IPS DF 6.9 (cell line): ENCODE measurements around the gene BLM.

Experiments
- DNase-seq: peaks from one replicate; pipeline ENCODE4 v3.0.0-alpha.2; 2013; ENCODE audit warnings: low read depth, low spot score
- H3K27ac ChIP-seq: one replicate; pipeline ENCODE4 v1.5.1; 2013; ENCODE audit warnings: low read length, control low read depth
- H3K27me3 ChIP-seq: 2 replicates; pipeline ENCODE4 v1.6.1; 2013; ENCODE audit warnings: mild to moderate bottlenecking, low read length; ENCODE audit not compliant: control insufficient read depth, insufficient read depth
- H3K36me3 ChIP-seq: 2 replicates; pipeline ENCODE4 v1.6.1; 2013; ENCODE audit warnings: low read length; ENCODE audit not compliant: control insufficient read depth, insufficient read depth
- H3K4me1 ChIP-seq: 2 replicates; pipeline ENCODE4 v1.6.1; 2013; ENCODE audit warnings: low read length; ENCODE audit not compliant: control insufficient read depth, insufficient read depth
- H3K4me3 ChIP-seq: 2 replicates; pipeline ENCODE4 v1.5.1; 2013; ENCODE audit warnings: mild to moderate bottlenecking, low read length
- H3K9me3 ChIP-seq: 2 replicates; pipeline ENCODE4 v1.6.1; 2013; ENCODE audit warnings: low read length, inconsistent platforms; ENCODE audit not compliant: control insufficient read depth, insufficient read depth
- WGBS: extraction: QIAGEN DNeasy Blood & Tissue Kit; methylation state at CpG from one replicate; pipeline ENCODE4 v1.1.7; 2013; ENCODE audit warnings: mixed read lengths, missing lambda C conversion rate; ENCODE audit not compliant: insufficient read length, insufficient coverage; 5-methylcytosine and 5-hydroxymethylcytosine counted together

The BLM gene

DNA sequence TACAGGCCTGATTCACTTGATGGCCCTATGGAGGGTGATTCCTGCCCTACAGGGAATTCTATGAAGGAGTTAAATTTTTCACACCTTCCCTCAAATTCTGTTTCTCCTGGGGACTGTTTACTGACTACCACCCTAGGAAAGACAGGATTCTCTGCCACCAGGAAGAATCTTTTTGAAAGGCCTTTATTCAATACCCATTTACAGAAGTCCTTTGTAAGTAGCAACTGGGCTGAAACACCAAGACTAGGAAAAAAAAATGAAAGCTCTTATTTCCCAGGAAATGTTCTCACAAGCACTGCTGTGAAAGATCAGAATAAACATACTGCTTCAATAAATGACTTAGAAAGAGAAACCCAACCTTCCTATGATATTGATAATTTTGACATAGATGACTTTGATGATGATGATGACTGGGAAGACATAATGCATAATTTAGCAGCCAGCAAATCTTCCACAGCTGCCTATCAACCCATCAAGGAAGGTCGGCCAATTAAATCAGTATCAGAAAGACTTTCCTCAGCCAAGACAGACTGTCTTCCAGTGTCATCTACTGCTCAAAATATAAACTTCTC, 43.6 kb downstream of the BLM start:
- Histone ChIP-seq H3K27me3 (no peaks in the 10 kb centered on the region), H3K4me1 (peaks cover 3% of the 10 kb centered on the region), H3K27ac (no peak overlapping the region), H3K4me3 (no peak overlapping the region), H3K9me3 (no peaks in the 10 kb centered on the region), H3K36me3 (peaks cover 10% of the 10 kb centered on the region)
- DNase-seq, result no peak
- WGBS, result no CpG with 5 or more reads among the region's 1 CpG

DNA sequence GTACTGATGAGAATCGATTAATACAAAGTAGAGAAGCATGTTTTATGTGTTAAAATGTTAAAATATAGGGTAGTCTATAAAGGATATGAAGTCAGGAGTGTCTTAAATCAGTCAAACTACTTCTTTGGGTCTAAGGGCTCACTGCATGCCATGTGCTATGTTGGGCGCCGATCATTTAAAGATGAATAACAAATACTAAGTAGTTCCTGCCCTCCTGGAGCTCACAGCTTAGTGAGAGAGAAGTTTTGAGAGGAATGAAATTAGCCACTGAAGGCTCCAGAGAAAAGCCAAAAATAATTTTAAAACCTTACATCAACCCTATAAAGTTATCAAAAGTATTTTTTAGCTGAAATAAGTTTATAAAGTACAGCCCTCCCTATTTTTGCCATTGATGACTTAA, 44.5 kb downstream of the BLM start:
- Histone ChIP-seq H3K27ac (no peak overlapping the region), H3K9me3 (no peaks in the 10 kb centered on the region), H3K36me3 (peaks cover 11% of the 10 kb centered on the region), H3K27me3 (no peaks in the 10 kb centered on the region), H3K4me3 (no peak overlapping the region), H3K4me1 (peaks cover 3% of the 10 kb centered on the region)
- no peak for DNase-seq
- WGBS, result 100% methylated on average over 1 of the region's 3 CpGs

DNA sequence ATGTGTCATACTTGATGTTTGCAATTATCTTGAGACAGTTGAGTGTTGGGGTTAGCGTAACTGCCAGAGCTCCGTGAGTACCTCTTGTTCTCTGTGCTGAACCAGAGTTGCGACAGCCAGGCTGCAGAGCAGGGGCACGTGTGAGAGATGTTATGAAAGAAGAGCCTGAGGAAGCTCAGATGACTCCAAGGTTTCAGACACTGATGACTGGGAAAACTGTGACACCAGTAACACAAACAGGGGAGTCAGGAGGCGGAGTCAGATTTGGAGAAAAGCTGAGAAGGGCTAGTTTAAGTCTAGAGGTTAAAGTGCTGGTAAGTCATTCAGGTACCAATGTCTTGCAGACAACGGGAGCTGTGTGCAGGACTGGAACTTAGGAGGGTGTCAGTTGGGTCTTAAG, 45.0 kb downstream of the BLM start:
- Histone ChIP-seq H3K27ac (no peak overlapping the region), H3K9me3 (no peaks in the 10 kb centered on the region), H3K4me3 (no peak overlapping the region), H3K27me3 (no peaks in the 10 kb centered on the region), H3K36me3 (peaks cover 11% of the 10 kb centered on the region), H3K4me1 (peaks cover 3% of the 10 kb centered on the region)
- no CpG with 5 or more reads among the region's 6 CpGs for WGBS
- no peak for DNase-seq

DNA sequence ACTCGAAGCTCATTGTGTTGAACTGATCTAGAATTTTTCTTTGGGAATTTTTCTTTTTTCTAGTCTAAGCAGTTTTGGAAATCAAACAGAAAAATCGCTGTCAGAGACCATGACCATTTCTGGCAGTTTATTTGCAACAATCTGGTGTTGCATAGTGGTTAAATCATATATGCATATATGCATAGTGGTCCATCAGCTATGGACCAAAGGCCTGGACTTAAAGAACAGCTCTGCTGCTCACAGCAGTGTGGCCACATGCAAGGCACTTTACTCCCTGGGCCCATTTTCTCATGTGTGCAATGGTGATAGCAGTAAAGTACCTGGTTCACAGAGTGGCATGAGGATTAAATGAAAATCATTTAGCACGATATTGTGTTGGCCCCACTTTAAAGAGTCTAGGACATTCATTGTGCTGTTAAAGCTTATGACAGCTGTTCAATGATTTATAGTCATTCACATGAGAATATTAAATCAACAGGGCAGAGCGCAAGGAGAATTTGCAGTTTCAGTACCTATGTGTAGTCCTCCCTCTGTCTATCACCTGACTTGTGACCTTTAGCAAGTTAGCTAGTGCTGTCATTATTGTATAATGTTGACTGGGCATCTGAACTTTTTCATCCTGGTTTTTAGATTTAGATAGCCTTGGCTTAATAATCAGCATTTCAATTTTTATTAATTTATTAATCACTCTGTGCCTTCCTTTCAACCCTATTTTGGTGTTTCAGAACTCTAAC, 46.4 kb downstream of the BLM start:
- WGBS, result no CpG with 5 or more reads among the region's 4 CpGs
- Histone ChIP-seq H3K27ac (no peak overlapping the region), H3K36me3 (peaks cover 11% of the 10 kb centered on the region), H3K27me3 (no peaks in the 10 kb centered on the region), H3K4me1 (peaks cover 3% of the 10 kb centered on the region), H3K9me3 (no peaks in the 10 kb centered on the region), H3K4me3 (no peak overlapping the region)
- no peak for DNase-seq

DNA sequence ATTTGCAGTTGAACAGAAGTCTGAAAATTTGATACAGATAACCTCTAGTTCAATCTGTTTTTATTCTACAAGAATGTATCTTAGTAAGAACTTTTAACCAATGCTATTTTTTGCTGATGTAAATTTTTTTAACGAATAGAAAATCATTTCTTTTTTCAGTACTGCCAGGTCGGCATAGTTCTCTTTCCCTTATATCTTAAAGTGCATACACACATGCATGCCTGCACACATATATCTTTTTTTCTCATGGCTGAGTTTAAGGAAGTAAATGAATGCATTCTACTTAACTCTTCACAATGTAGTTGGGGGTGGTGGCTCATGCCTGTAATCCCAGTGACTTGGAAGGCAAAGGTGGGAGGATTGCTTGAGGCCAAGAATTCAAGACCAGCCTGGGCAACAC, 48.4 kb downstream of the BLM start:
- peaks cover 14% of the 10 kb centered on the region for H3K36me3 ChIP-seq
- no peak for DNase-seq
- no CpG with 5 or more reads among the region's 2 CpGs for WGBS

DNA sequence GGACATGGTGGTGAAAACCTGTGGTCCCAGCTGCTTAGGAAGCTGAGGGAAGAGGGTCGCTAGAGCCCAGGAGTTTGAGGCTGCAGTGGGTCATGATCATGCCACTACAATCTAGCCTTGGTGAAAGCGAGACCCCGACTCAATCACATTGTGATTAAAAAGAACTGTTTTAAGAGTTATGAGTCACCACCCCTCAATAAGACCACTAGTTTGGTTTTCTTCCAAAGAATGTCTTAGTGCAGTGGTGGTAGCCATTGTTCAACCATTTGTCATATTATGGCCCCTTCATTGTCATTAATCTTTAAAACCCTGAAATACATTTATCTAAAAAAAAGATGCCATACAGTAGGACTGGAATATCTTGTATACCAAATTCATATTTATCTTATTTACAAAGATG, 48.8 kb downstream of the BLM start:
- H3K36me3 ChIP-seq, result peaks cover 14% of the 10 kb centered on the region
- no peak overlapping the region for H3K4me3 ChIP-seq
- WGBS, result no CpG with 5 or more reads among the region's 3 CpGs
- peaks cover 3% of the 10 kb centered on the region for H3K4me1 ChIP-seq
- no peaks in the 10 kb centered on the region for H3K27me3 ChIP-seq
- H3K9me3 ChIP-seq, result no peaks in the 10 kb centered on the region
- H3K27ac ChIP-seq, result no peak overlapping the region
- no peak for DNase-seq

More for the DNA sequence above, 48.4 kb downstream of the BLM start:
- Histone ChIP-seq H3K27ac (no peak overlapping the region), H3K9me3 (no peaks in the 10 kb centered on the region), H3K4me3 (no peak overlapping the region), H3K4me1 (peaks cover 3% of the 10 kb centered on the region), H3K27me3 (no peaks in the 10 kb centered on the region)

DNA sequence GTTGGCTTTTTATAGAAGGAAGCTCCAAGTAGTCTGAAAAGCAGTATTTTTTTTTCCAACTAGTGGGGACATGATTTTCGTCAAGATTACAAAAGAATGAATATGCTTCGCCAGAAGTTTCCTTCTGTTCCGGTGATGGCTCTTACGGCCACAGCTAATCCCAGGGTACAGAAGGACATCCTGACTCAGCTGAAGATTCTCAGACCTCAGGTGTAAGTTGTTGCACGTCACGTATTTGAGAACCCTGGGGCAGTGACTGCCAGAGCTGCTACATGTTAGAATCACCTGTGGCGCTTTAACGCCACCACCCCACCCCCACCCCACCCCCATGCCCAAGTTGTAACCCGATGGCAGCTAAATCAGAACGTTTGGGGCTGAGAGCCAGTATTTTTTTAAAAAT, 52.2 kb downstream of the BLM start:
- no CpG with 5 or more reads among the region's 10 CpGs for WGBS
- Histone ChIP-seq H3K9me3 (no peaks in the 10 kb centered on the region), H3K36me3 (peaks cover 6% of the 10 kb centered on the region; the same call in 1 of the 2 replicates), H3K4me1 (no peaks in the 10 kb centered on the region), H3K27me3 (no peaks in the 10 kb centered on the region), H3K27ac (no peak overlapping the region), H3K4me3 (no peak overlapping the region)
- no peak for DNase-seq

DNA sequence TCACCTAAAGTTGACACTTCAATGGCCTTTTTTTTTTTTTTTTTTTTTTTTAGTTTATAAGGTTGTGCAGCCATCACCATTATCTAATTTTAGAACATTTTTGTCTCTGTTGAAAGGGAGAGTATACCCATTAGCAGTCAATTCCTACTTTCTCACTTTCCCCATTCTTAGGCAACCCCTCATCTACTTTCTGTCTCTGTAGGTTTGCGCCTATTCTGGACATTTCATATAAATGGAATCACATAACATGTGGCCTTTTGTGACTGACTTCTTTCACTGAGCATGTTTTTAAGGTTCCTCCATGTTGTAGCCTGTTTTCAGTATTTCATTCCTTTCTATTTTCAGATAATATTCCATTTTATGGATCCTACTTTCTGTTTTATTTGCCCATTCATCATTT, 56.3 kb downstream of the BLM start:
- no peaks in the 10 kb centered on the region for H3K27me3 ChIP-seq
- DNase-seq, result no peak
- peaks cover 3% of the 10 kb centered on the region; the same call in 1 of the 2 replicates for H3K36me3 ChIP-seq
- no peaks in the 10 kb centered on the region for H3K9me3 ChIP-seq
- H3K4me1 ChIP-seq, result no peaks in the 10 kb centered on the region
- no peak overlapping the region for H3K4me3 ChIP-seq
- no peak overlapping the region for H3K27ac ChIP-seq
- WGBS, result no CpG with 5 or more reads among the region's 1 CpG

DNA sequence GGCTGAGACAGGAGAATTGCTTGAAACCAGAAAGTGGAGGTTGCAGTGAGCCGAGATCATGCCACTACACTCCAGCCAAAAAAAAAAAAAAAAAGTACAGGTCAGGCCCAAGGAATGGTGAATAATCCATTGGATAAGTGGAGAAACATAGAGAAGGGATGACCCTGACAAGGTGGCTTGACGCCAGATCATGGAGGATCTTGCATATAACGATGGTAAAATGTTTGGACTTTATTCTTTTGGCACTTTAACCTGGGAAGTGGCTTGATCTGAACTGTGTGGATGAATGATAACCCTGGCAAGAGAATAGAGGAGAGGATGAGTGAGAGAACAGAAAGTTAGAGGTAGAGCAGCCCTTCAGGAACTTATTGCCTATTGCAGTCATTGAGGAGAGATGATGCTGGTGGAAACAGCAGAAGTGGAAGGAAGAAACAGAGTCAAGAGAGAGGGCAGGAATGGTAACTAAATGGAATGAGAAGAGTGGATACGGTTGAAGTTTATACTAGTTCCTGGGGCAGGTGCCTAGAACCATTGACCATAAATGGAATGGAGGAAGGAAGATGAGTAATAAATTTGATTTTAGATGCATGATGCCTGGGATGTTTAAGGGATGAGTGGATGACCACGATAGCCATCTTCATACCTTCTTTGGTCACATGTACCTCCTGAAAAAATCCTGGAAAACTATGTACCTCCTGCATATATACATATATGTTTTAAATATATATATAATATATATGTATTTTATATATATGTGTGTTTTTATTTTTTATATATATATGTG, 57.8 kb downstream of the BLM start:
- WGBS, result no CpG with 5 or more reads among the region's 5 CpGs

DNA sequence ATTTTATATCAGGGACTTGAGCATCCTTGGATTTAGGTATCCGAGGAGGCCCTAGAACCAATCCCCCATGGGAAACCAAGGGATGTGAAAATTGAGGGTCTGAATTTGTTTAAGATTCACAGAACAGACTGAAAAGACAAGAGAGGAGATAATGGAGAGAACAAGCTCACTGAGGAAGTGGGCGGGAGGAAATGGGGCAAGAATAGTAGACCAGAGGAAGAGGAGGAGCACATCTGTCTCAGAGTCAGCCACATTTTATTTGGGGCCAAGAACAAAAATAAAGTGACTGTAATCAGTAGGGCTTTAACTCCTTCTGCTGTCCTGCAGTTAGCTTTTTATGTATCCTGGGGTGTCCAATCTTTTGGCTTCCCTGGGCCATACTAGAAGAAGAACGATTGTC, 63.8 kb downstream of the BLM start:
- Histone ChIP-seq H3K36me3 (no peaks in the 10 kb centered on the region; the same call in 1 of the 2 replicates), H3K9me3 (no peaks in the 10 kb centered on the region), H3K27me3 (no peaks in the 10 kb centered on the region), H3K4me3 (no peak overlapping the region), H3K4me1 (no peaks in the 10 kb centered on the region), H3K27ac (no peak overlapping the region)
- DNase-seq, result no peak
- no CpG with 5 or more reads among the region's 3 CpGs for WGBS

More for the DNA sequence above, 57.8 kb downstream of the BLM start:
- H3K4me1 ChIP-seq, result no peaks in the 10 kb centered on the region
- no peaks in the 10 kb centered on the region for H3K9me3 ChIP-seq
- H3K36me3 ChIP-seq, result no peaks in the 10 kb centered on the region
- no peak for DNase-seq
- H3K4me3 ChIP-seq, result no peak overlapping the region
- no peak overlapping the region for H3K27ac ChIP-seq
- no peaks in the 10 kb centered on the region for H3K27me3 ChIP-seq
